ENCODE measurements around the gene RPS19.

RPS19 gene

GRCh38 chr19:41915021-41915775, 55.1 kb downstream of the RPS19 start:
- no peak for DNase-seq

GRCh38 chr19:41915776-41916414, 55.8 kb downstream of the RPS19 start:
- DNase-seq = no peak

GRCh38 chr19:41917676-41918075, 57.6 kb downstream of the RPS19 start:
- no peak for DNase-seq

GRCh38 chr19:41918095-41918494, 58.0 kb downstream of the RPS19 start:
- no peak for DNase-seq

GRCh38 chr19:41918653-41919244, 58.7 kb downstream of the RPS19 start:
- no peak for DNase-seq

- DNase-seq = no peak
Measured at GRCh38 chr19:41919948-41920712, 60.1 kb downstream of the RPS19 start.

GRCh38 chr19:41920882-41921576, 61.0 kb downstream of the RPS19 start:
- DNase-seq = no peak

- no peak for DNase-seq
Measured at GRCh38 chr19:41921577-41922576, 61.8 kb downstream of the RPS19 start.
